Astrocyte (in vitro differentiated cells and primary cell): ENCODE data around the gene TYMS. TPM values are rescaled to one million over a fixed set of nuclear protein-coding genes. Genes with fewer than 3 reads are reported as not detected.

Experiments used
- DNase-seq: peaks from one replicate; pipeline ENCODE4 v3.0.0-alpha.2; 2010; ENCODE audit warnings: low read depth
- FAIRE-seq: peaks from 2 replicates; lab custom pipeline; 2011; peaks lifted over from hg19 to GRCh38; lab: Jason Lieb, UNC
- H2AFZ ChIP-seq: 2 replicates; pipeline ENCODE4 v1.6.0; 2012; ENCODE audit warnings: low read depth, low read length, inconsistent platforms
- H3K27ac ChIP-seq: 2 replicates; pipeline ENCODE4 v1.5.1; 2011; ENCODE audit warnings: low read depth, low read length, inconsistent platforms
- H3K27me3 ChIP-seq: 2 replicates; pipeline ENCODE4 v1.6.0; 2011; ENCODE audit warnings: low read length, inconsistent platforms; ENCODE audit not compliant: insufficient read depth
- H3K36me3 ChIP-seq: 2 replicates; pipeline ENCODE4 v1.5.1; 2011; ENCODE audit warnings: low read length, inconsistent platforms; ENCODE audit not compliant: insufficient read depth
- H3K4me1 ChIP-seq: 2 replicates; pipeline ENCODE4 v1.5.1; 2011; ENCODE audit warnings: low read length, inconsistent platforms; ENCODE audit not compliant: insufficient read depth
- H3K4me2 ChIP-seq: 2 replicates; pipeline ENCODE4 v1.6.0; 2012; ENCODE audit warnings: low read length, inconsistent platforms
- H3K4me3 ChIP-seq: 2 replicates; pipeline ENCODE4 v1.5.1; 2011; ENCODE audit warnings: low read depth, mild to moderate bottlenecking, low read length, inconsistent platforms; ENCODE audit not compliant: insufficient read depth
- H3K79me2 ChIP-seq: 2 replicates; pipeline ENCODE4 v1.6.0; 2012; ENCODE audit warnings: mild to moderate bottlenecking, low read length, inconsistent platforms; ENCODE audit not compliant: insufficient read depth
- H3K9ac ChIP-seq: 2 replicates; pipeline ENCODE4 v1.6.0; 2012; ENCODE audit warnings: mild to moderate bottlenecking, low read length, inconsistent platforms
- H3K9me3 ChIP-seq: 2 replicates; pipeline ENCODE4 v1.5.1; 2012; ENCODE audit warnings: low read depth, mild to moderate bottlenecking, low read length, inconsistent platforms; ENCODE audit not compliant: insufficient read depth
- H4K20me1 ChIP-seq: 2 replicates; pipeline ENCODE4 v1.6.0; 2012; ENCODE audit warnings: low read length, inconsistent platforms; ENCODE audit not compliant: insufficient read depth
- H3K27ac Mint-ChIP-seq: one replicate; pipeline ENCODE4 v1.8.0; 2021; ENCODE audit warnings: mild to moderate bottlenecking, mixed read lengths; ENCODE audit not compliant: unreplicated experiment
- H3K27me3 Mint-ChIP-seq: one replicate; pipeline ENCODE4 v1.8.0; 2021; ENCODE audit warnings: low read depth, mixed read lengths; ENCODE audit not compliant: unreplicated experiment
- H3K36me3 Mint-ChIP-seq: one replicate; pipeline ENCODE4 v1.8.0; 2021; ENCODE audit warnings: low read depth, mixed read lengths; ENCODE audit not compliant: unreplicated experiment
- H3K4me1 Mint-ChIP-seq: one replicate; pipeline ENCODE4 v1.8.0; 2021; ENCODE audit warnings: low read depth, mixed read lengths; ENCODE audit not compliant: unreplicated experiment
- H3K4me3 Mint-ChIP-seq: one replicate; pipeline ENCODE4 v1.8.0; 2021; ENCODE audit warnings: mild to moderate bottlenecking, moderate library complexity, mixed read lengths; ENCODE audit not compliant: unreplicated experiment
- H3K9me3 Mint-ChIP-seq: one replicate; pipeline ENCODE4 v1.8.0; 2021; ENCODE audit warnings: mild to moderate bottlenecking, mixed read lengths; ENCODE audit not compliant: unreplicated experiment
- EZH2 ChIP-seq: IDR thresholded peaks from 2 replicates; pipeline ENCODE4 v1.6.1; 2012; ENCODE audit warnings: mild to moderate bottlenecking, low read length, inconsistent platforms; ENCODE audit not compliant: insufficient read depth
- total RNA-seq: library from RNA; stranded (reverse); gene quantifications from 2 replicates; pipeline ENCODE4 v1.2.1, GENCODE V29; 2021
- TF ChIP-seq, protein P1 (sequence below): IDR thresholded peaks from 2 replicates; pipeline ENCODE4 v1.5.1; 2011; ENCODE audit warnings: low read depth, mild to moderate bottlenecking, inconsistent platforms, low read length, moderate library complexity; ENCODE audit not compliant: insufficient read depth

The TYMS gene
- total RNA-seq, 1 donor from 2014 or later, result 38.7 TPM

DNA sequence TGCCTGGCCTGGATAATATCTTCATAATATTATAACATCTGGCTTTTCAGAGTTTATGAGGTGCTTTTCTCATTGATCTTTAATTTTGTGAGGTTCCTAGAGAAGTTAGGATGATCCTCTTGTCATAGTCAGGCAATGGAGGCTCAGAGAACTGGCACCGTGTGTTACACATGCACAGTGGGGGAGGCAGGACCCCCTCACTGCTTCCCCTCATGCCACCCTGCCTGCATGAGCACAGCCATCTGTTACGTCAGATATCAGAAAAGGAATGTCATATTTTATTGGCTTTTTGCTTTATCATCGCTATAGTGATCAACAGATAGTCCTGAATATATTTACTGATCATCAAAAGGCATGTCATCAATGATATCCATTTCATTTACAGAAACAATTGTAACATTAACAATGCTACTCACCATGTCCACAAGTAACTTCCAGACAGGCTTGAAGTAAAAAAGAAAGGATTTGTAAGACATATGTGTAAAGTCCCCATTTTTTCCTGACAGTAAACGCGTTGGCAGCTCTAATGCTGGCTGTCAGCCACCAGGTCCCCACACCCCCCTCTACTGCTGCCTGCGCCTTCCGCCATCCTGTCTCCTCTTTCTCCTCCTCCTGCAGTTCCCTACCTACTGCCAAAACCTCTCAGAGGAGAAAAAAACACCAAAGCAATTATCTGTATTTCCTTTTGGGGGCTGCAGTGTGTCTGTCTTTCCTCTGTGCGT is 36.2 kb downstream of the TYMS start:
- DNase-seq (no peak), FAIRE-seq (no peak)
- TF ChIP-seq, protein P1, sequence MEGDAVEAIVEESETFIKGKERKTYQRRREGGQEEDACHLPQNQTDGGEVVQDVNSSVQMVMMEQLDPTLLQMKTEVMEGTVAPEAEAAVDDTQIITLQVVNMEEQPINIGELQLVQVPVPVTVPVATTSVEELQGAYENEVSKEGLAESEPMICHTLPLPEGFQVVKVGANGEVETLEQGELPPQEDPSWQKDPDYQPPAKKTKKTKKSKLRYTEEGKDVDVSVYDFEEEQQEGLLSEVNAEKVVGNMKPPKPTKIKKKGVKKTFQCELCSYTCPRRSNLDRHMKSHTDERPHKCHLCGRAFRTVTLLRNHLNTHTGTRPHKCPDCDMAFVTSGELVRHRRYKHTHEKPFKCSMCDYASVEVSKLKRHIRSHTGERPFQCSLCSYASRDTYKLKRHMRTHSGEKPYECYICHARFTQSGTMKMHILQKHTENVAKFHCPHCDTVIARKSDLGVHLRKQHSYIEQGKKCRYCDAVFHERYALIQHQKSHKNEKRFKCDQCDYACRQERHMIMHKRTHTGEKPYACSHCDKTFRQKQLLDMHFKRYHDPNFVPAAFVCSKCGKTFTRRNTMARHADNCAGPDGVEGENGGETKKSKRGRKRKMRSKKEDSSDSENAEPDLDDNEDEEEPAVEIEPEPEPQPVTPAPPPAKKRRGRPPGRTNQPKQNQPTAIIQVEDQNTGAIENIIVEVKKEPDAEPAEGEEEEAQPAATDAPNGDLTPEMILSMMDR, result no peak
- TF ChIP-seq EZH2, result no peak
- H3K27me3 Mint-ChIP-seq, result no peaks in the 10 kb centered on the region
- Histone ChIP-seq H3K9me3 (no peaks in the 10 kb centered on the region), H3K79me2 (no peaks in the 10 kb centered on the region), H4K20me1 (no peaks in the 10 kb centered on the region), H3K9ac (no peak overlapping the region), H3K27me3 (no peaks in the 10 kb centered on the region), H2AFZ (no peak overlapping the region), H3K27ac (no peak overlapping the region), H3K4me3 (no peak overlapping the region), H3K36me3 (peaks cover 11% of the 10 kb centered on the region), H3K4me1 (no peaks in the 10 kb centered on the region), H3K4me2 (no peak overlapping the region)
- no peak overlapping the region for H3K27ac Mint-ChIP-seq
- peaks cover 5% of the 10 kb centered on the region for H3K36me3 Mint-ChIP-seq
- no peaks in the 10 kb centered on the region for H3K9me3 Mint-ChIP-seq
- peak overlapping the region; percentile 45 for H3K4me3 Mint-ChIP-seq
- H3K4me1 Mint-ChIP-seq, result no peaks in the 10 kb centered on the region

DNA sequence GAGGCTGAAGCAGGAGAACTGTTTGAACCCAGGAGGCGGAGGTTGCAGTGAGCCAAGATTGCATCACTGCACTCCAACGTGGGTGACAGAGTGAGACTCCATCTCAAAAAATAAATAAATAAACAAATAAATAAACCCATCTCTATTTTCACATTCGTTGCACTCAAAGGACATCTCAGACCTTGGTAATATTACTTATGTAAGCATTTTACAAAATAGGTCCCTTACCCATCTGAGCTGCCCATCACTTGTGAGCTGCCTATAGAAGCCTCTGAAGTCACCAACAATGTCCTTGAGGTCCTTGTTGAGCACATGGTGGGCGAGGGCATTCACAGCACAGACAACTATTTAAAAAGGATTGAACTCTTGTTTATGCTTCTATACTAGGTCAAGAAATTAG is 39.6 kb downstream of the TYMS start:
- FAIRE-seq, result no peak
- peaks cover 3% of the 10 kb centered on the region for H3K36me3 Mint-ChIP-seq

DNA sequence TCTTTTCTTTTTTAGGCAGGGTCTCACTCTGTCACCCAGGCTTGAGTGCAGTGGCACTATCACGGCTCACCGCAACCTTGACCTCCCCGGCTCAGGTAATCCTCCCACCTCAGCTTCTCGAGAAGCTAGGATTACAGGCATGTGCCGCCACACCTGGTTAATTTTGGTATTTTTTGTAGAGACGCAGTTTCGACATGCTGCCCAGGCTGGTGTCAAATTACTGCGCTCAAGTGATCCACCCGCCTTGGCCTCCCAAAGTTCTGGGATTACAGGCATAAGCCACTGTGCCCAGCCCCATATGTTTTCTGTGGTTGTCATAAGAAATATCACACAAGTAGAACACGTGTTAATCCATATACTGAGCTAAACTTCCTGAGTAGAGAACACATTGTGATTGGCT is 40.3 kb downstream of the TYMS start:
- no peaks in the 10 kb centered on the region for H3K27me3 ChIP-seq
- H3K36me3 Mint-ChIP-seq, result peaks cover 3% of the 10 kb centered on the region
- H3K9me3 ChIP-seq, result no peaks in the 10 kb centered on the region
- H3K4me3 ChIP-seq, result no peak overlapping the region
- no peak overlapping the region for H2AFZ ChIP-seq
- peaks cover 4% of the 10 kb centered on the region for H3K4me1 Mint-ChIP-seq
- FAIRE-seq, result no peak
- H3K79me2 ChIP-seq, result no peaks in the 10 kb centered on the region
- no peak overlapping the region for H3K27ac ChIP-seq
- H3K27ac Mint-ChIP-seq, result no peak overlapping the region
- no peaks in the 10 kb centered on the region for H3K27me3 Mint-ChIP-seq
- no peak overlapping the region for H3K4me3 Mint-ChIP-seq
- DNase-seq, result no peak
- H3K4me1 ChIP-seq, result peaks cover 16% of the 10 kb centered on the region
- TF ChIP-seq, protein P1, result no peak
- no peak for TF ChIP-seq EZH2
- no peaks in the 10 kb centered on the region for H3K9me3 Mint-ChIP-seq
- no peak overlapping the region for H3K9ac ChIP-seq
- H3K4me2 ChIP-seq, result no peak overlapping the region
- peaks cover 3% of the 10 kb centered on the region for H3K36me3 ChIP-seq
- H4K20me1 ChIP-seq, result no peaks in the 10 kb centered on the region

More for the DNA sequence above, 39.6 kb downstream of the TYMS start:
- Histone ChIP-seq H3K4me2 (no peak overlapping the region), H4K20me1 (no peaks in the 10 kb centered on the region), H3K79me2 (no peaks in the 10 kb centered on the region), H3K4me1 (peaks cover 13% of the 10 kb centered on the region), H3K9me3 (no peaks in the 10 kb centered on the region), H2AFZ (no peak overlapping the region), H3K4me3 (no peak overlapping the region), H3K27ac (no peak overlapping the region), H3K9ac (no peak overlapping the region), H3K36me3 (peaks cover 6% of the 10 kb centered on the region), H3K27me3 (no peaks in the 10 kb centered on the region)
- TF ChIP-seq, protein P1, result no peak
- no peak for DNase-seq
- no peaks in the 10 kb centered on the region for H3K27me3 Mint-ChIP-seq
- H3K4me1 Mint-ChIP-seq, result peaks cover 3% of the 10 kb centered on the region
- no peak overlapping the region for H3K27ac Mint-ChIP-seq
- no peak overlapping the region for H3K4me3 Mint-ChIP-seq
- H3K9me3 Mint-ChIP-seq, result no peaks in the 10 kb centered on the region
